ENCODE results near the gene MCAT.

GRCh38 chr22:43180670-43181069 lies 37.5 kb upstream of the MCAT start:
- no peak for TF ChIP-seq CTCF (IDR thresholded peaks at IDR 0.05)
- no peak for TF ChIP-seq TAF1 (IDR thresholded peaks at IDR 0.05; ENCODE audit: borderline replicate concordance, low read depth, low read length)
- no peak for TF ChIP-seq EP300 (IDR thresholded peaks at IDR 0.05; ENCODE audit: borderline replicate concordance in 1 of 2, low read depth in 1 of 2, low read length in 1 of 2)
- TF ChIP-seq RFX5 (IDR thresholded peaks at IDR 0.05; ENCODE audit: low read length) = no peak
- TF ChIP-seq SMC3 (IDR thresholded peaks at IDR 0.05; ENCODE audit: low read depth, low read length) = no peak
- TF ChIP-seq MXI1 (IDR thresholded peaks at IDR 0.05; ENCODE audit: low read depth, low read length) = no peak
- TF ChIP-seq REST (IDR thresholded peaks at IDR 0.05; ENCODE audit: low read depth, low read length) = no peak
- no peak for TF ChIP-seq MAX (IDR thresholded peaks at IDR 0.05; ENCODE audit: low read depth)
- TF ChIP-seq POLR2AphosphoS5 (IDR thresholded peaks at IDR 0.05; ENCODE audit: low read depth, low read length) = no peak
- TF ChIP-seq TCF12 (IDR thresholded peaks at IDR 0.05) = no peak
- TF ChIP-seq RAD21 (IDR thresholded peaks at IDR 0.05; ENCODE audit: low read length) = no peak

All from SK-N-SH (cell line).